Testis (tissue), 3 donors: ENCODE measurements around the gene KCNN3. TPM values are rescaled to one million over a fixed set of nuclear protein-coding genes. Genes with fewer than 3 reads are reported as not detected.

ENCODE experiments used
- DNase-seq: peaks from one replicate; pipeline ENCODE4 v3.0.0-alpha.2; 2019
- H3K27ac ChIP-seq, 2 donors: fragments of 200-600 bp; sonication (generic); one replicate each; pipeline ENCODE4 v1.5.1; 2019
- H3K27me3 ChIP-seq: fragments of 200-600 bp; sonication (generic); one replicate; pipeline ENCODE4 v1.5.1; 2019
- H3K36me3 ChIP-seq: fragments of 200-600 bp; sonication (generic); one replicate; pipeline ENCODE4 v1.5.1; 2017; ENCODE audit warnings: low read depth; ENCODE audit errors: missing control alignments
- H3K4me1 ChIP-seq: fragments of 200-600 bp; sonication (generic); one replicate; pipeline ENCODE4 v1.5.1; 2019
- H3K4me3 ChIP-seq, 2 donors: fragments of 200-600 bp; sonication (generic); one replicate each; pipeline ENCODE4 v1.5.1; 2017 to 2019
- H3K9me3 ChIP-seq: fragments of 200-600 bp; sonication (generic); one replicate; pipeline ENCODE4 v1.5.1; 2017
- CTCF ChIP-seq, 3 experiments: fragments of 450-650 bp in 2 of 3; fragments of 200-600 bp in 1 of 3; sonication (generic) in 1 of 3; IDR thresholded peaks; one replicate each; pipeline ENCODE4 v1.5.1; 2016 to 2019; ENCODE audit warnings: antibody characterized with exemption in 3 of 3, mild to moderate bottlenecking in 2 of 3, moderate library complexity in 1 of 3
- POLR2A ChIP-seq: fragments of 450-650 bp; IDR thresholded peaks from one replicate; pipeline ENCODE4 v1.6.1; 2017; ENCODE audit warnings: antibody characterized with exemption, mild to moderate bottlenecking, moderate library complexity
- WGBS, 2 donors: methylation state at CpG; one replicate each; pipeline ENCODE4 v1.1.5; 2018; 5-methylcytosine and 5-hydroxymethylcytosine counted together
- intact Hi-C: fragments of 100-400 bp; cut with DNase I; formaldehyde crosslinking; loops from one replicate; pipeline ENCODE4 v1.15.1; 2023; ENCODE audit warnings: low total_unique reads
- polyA plus RNA-seq: library from polyadenylated mRNA; stranded (reverse); fragments of 350-450 nt; fragmentation: Illumina TruSeq; extraction: RNeasy Lipid Tissue Mini Kit (QIAGEN cat#74804); gene quantifications from one replicate; pipeline ENCODE4 v1.2.3, GENCODE V29; 2014; ENCODE audit warnings: low read depth, low replicate concordance; ENCODE audit not compliant: insufficient read depth
- total RNA-seq, 2 donors: library from RNA; depleted of rRNA; stranded (reverse); fragments of >200 nt; gene quantifications; one replicate each; pipeline ENCODE4 v1.2.3, GENCODE V29; 2016

KCNN3 gene
- total and polyA plus RNA-seq, 3 donors from 2014 or later = 0.24 to 0.78 (median 0.56) TPM

DNA sequence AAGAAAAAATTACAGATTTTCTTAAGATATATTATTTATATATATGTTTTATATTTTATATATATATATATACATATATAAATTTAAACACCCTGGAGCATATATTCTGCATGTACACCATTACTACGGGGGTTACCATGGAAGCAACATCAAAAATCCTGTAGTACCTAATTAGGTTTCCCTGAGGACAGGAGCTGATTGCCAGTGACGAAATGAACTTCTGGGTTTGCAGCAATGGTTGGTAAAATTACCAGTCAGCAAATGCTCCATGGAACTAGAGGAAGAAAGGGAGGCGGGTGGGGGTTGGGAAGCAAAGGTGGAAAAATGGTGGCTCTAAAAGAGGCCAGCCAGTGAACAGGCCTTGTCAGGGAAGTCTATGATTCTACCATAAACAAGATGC is 89.5 kb downstream of the KCNN3 start:
- Histone ChIP-seq H3K9me3 (no peaks in the 10 kb centered on the region), H3K27me3 (no peaks in the 10 kb centered on the region), H3K27ac (no peak overlapping the region), H3K4me1 (no peaks in the 10 kb centered on the region), H3K36me3 (no peaks in the 10 kb centered on the region), H3K4me3 (no peak overlapping the region)
- WGBS, 2 donors = 90 to 91% methylated on average over 3 of the region's 3 CpGs
- intact Hi-C loops = no loop called here
- TF ChIP-seq POLR2A = no peak
- no peak for TF ChIP-seq CTCF (IDR thresholded peaks at IDR 0.05)
- DNase-seq = no peak

DNA sequence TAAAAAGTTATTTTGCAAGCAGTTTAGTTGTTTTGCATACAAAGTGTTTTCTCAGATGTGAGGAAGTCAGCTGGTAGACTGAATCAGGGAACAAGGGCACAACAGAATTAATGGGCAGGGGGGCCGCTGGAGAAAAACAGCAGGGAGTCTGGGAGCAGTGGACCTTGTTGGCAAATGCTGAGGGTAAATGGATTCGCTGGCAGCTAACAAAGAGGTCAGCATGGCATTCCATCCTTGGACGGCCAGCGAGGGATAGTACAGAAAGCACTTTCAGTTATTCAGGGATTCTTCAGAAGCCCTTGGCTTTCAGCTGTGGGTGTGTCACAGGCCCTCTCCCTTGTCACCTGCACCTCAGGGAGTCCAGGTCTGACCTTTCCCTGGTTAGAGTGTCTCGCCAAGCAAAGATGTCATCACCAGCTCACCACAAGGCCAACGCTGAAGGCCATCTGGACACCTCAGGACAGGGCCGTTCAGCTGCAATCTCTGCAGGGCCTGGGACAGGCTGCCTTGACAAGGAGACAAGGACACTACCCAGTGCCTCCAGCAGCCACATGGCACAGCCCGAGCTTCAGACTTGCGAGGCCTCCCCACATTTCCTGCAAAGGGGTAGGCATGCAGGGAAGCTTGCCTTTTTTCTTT is 90.4 kb downstream of the KCNN3 start:
- 81% methylated on average over 8 to 9 of the region's 9 CpGs for WGBS, 2 donors

GRCh38 chr1:154778944-154779343 is 91.1 kb downstream of the KCNN3 start:
- intact Hi-C loops = no loop called here
- Histone ChIP-seq H3K36me3 (no peaks in the 10 kb centered on the region), H3K27ac (no peak overlapping the region), H3K27me3 (no peaks in the 10 kb centered on the region), H3K4me3 (no peak overlapping the region), H3K4me1 (no peaks in the 10 kb centered on the region), H3K9me3 (no peaks in the 10 kb centered on the region)
- TF ChIP-seq CTCF (IDR thresholded peaks at IDR 0.05) = no peak
- TF ChIP-seq POLR2A = no peak
- WGBS, 2 donors = 92 to 96% methylated on average over 3 of the region's 3 CpGs
- DNase-seq = no peak

More for the DNA sequence above, 90.4 kb downstream of the KCNN3 start:
- intact Hi-C loops = no loop called here
- no peak for DNase-seq
- Histone ChIP-seq H3K4me3 (no peak overlapping the region), H3K9me3 (no peaks in the 10 kb centered on the region), H3K36me3 (no peaks in the 10 kb centered on the region), H3K4me1 (no peaks in the 10 kb centered on the region), H3K27ac (no peak overlapping the region), H3K27me3 (no peaks in the 10 kb centered on the region)
- TF ChIP-seq CTCF (IDR thresholded peaks at IDR 0.05) = no peak
- no peak for TF ChIP-seq POLR2A

GRCh38 chr1:154778275-154778674 is 91.8 kb downstream of the KCNN3 start:
- H3K27ac ChIP-seq = no peak overlapping the region
- no peak overlapping the region for H3K4me3 ChIP-seq
- TF ChIP-seq POLR2A = no peak
- TF ChIP-seq CTCF (IDR thresholded peaks at IDR 0.05) = no peak
- no peaks in the 10 kb centered on the region for H3K27me3 ChIP-seq
- intact Hi-C loops = no loop called here
- no peak for DNase-seq
- H3K4me1 ChIP-seq = no peaks in the 10 kb centered on the region
- H3K9me3 ChIP-seq = no peaks in the 10 kb centered on the region
- H3K36me3 ChIP-seq = no peaks in the 10 kb centered on the region
- WGBS, 2 donors = 98 to 100% methylated on average over 2 of the region's 2 CpGs

- H3K4me1 ChIP-seq = no peaks in the 10 kb centered on the region
- WGBS, 2 donors = 88 to 94% methylated on average over 5 of the region's 5 CpGs
Observed at GRCh38 chr1:154777781-154778180, 92.3 kb downstream of the KCNN3 start.

More at GRCh38 chr1:154777781-154778180, 92.3 kb downstream of the KCNN3 start:
- no peaks in the 10 kb centered on the region for H3K9me3 ChIP-seq
- H3K27ac ChIP-seq = no peak overlapping the region
- DNase-seq = no peak
- no peak overlapping the region for H3K4me3 ChIP-seq
- intact Hi-C loops = no loop called here
- H3K36me3 ChIP-seq = no peaks in the 10 kb centered on the region
- TF ChIP-seq CTCF (IDR thresholded peaks at IDR 0.05) (no peak), POLR2A (no peak)
- no peaks in the 10 kb centered on the region for H3K27me3 ChIP-seq
